ENCODE measurements around the gene HS3ST3B1. TPM values are rescaled to one million over a fixed set of nuclear protein-coding genes. Genes with fewer than 3 reads are reported as not detected.

The HS3ST3B1 gene
- total RNA-seq, 1 experiment from 2014 or later, result 2.4 TPM

DNA sequence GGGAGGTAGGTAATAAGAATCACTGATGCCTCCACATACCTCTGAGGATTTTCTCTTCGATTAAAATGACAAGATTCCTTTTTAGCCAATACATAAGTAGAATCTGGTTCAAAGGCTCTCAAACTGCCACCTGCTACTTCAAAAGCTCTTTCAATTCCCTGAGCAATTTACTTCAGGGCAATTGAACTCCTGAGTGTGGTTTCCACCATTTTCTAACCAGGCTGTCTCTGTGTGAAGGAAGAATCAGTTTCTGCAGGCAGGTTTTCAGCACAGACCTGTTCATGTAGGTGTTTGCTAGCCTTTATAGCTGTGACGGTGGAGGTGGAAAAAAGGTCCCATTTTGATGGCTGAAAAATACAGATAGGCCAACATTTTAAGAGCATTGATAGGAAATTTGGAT lies 18.2 kb upstream of the HS3ST3B1 start (continued):
- TF ChIP-seq FOSL1 (IDR thresholded peaks at IDR 0.05; ENCODE audit: low read depth) (no peak), TCF7L2 (IDR thresholded peaks at IDR 0.05; ENCODE audit: borderline replicate concordance, extremely low read depth, insufficient read depth, insufficient read length) (no peak), ZFX (IDR thresholded peaks at IDR 0.05) (no peak), POLR2A (IDR thresholded peaks at IDR 0.05; ENCODE audit: borderline replicate concordance, extremely low read depth, insufficient read depth, insufficient read length) (no peak)
- TF ChIP-seq, protein P1, sequence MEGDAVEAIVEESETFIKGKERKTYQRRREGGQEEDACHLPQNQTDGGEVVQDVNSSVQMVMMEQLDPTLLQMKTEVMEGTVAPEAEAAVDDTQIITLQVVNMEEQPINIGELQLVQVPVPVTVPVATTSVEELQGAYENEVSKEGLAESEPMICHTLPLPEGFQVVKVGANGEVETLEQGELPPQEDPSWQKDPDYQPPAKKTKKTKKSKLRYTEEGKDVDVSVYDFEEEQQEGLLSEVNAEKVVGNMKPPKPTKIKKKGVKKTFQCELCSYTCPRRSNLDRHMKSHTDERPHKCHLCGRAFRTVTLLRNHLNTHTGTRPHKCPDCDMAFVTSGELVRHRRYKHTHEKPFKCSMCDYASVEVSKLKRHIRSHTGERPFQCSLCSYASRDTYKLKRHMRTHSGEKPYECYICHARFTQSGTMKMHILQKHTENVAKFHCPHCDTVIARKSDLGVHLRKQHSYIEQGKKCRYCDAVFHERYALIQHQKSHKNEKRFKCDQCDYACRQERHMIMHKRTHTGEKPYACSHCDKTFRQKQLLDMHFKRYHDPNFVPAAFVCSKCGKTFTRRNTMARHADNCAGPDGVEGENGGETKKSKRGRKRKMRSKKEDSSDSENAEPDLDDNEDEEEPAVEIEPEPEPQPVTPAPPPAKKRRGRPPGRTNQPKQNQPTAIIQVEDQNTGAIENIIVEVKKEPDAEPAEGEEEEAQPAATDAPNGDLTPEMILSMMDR (IDR thresholded peaks at IDR 0.05 in 2 of 3, conservative IDR thresholded peaks at IDR 0.05 in 1 of 3; ENCODE audit: borderline replicate concordance in 1 of 3, insufficient read depth in 1 of 3, low read depth in 2 of 3, low read length in 2 of 3), result no peak

DNA sequence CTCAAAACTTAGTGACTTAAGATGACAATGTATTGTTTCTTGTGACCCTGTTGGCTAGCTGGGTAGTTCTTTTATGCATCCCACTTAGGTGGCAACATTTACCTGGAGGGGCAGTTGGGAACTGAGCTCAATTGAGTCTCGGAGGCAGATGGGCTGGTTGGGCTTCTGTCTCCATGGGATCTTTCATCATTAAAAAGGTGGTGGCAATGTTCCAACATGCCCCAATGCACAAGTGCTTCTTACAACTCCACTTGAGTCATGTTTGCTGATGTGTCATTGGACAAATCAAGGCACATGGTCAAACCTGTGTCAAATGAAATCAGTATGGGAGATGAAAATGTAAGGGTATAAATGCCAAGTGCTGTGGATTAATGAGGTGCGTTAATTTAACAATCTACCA lies 11.7 kb upstream of the HS3ST3B1 start:
- POLR2A ChIA-PET, result no interaction called here
- intact Hi-C loops (cut with micrococcal nuclease), result no loop called here
- Histone ChIP-seq H2AFZ (ENCODE audit: low read depth, low read length, poor library complexity, severe bottlenecking) (no peak overlapping the region), H4K20me1 (ENCODE audit: insufficient read depth) (no peaks in the 10 kb centered on the region), H3K9ac (ENCODE audit: low read length) (no peak overlapping the region), H3K27ac (ENCODE audit: low read depth, low read length) (no peak overlapping the region), H3K4me1 (ENCODE audit: control insufficient read depth in 1 of 2, insufficient read depth in 2 of 2, low read length in 2 of 2) (no peaks in the 10 kb centered on the region), H3K27me3 (ENCODE audit: insufficient read depth, low read length) (peaks cover 4% of the 10 kb centered on the region; the same call in 1 of the 2 replicates), H3K9me3 (ENCODE audit: control insufficient read depth in 1 of 2, insufficient read depth in 1 of 2, low read depth in 1 of 2, low read length in 2 of 2) (no peaks in the 10 kb centered on the region), H3K4me2 (ENCODE audit: low read length) (no peak overlapping the region), H3K36me3 (ENCODE audit: control insufficient read depth in 1 of 2, insufficient read depth in 2 of 2, low read length in 2 of 2) (no peaks in the 10 kb centered on the region), H3K79me2 (ENCODE audit: insufficient read depth, low read length) (no peaks in the 10 kb centered on the region), H3K9me2 (ENCODE audit: insufficient read depth) (no peaks in the 10 kb centered on the region), H3K4me3 (replicated peaks in 1 of 2; ENCODE audit: low read depth in 1 of 2, low read length in 2 of 2) (no peak overlapping the region)
- DNase-seq (ENCODE audit: low read depth, low spot score) (no peak), ATAC-seq (no peak)
- CTCF ChIA-PET, result no interaction called here
- RAD21 ChIA-PET (ENCODE audit: low non-redundant PET in 1 of 2, low total read pairs in 2 of 2, uncharacterized antibody in 2 of 2, unreplicated experiment in 2 of 2), result no interaction called here
- TF ChIP-seq, protein P2, sequence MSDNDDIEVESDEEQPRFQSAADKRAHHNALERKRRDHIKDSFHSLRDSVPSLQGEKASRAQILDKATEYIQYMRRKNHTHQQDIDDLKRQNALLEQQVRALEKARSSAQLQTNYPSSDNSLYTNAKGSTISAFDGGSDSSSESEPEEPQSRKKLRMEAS (IDR thresholded peaks at IDR 0.05), result no peak
- no peak for TF ChIP-seq ZFX (IDR thresholded peaks at IDR 0.05)
- no peak for TF ChIP-seq EZH2 (IDR thresholded peaks at IDR 0.05)
- no peak for TF ChIP-seq ELF1 (IDR thresholded peaks at IDR 0.05; ENCODE audit: borderline replicate concordance, low read depth)
- TF ChIP-seq SIN3A (IDR thresholded peaks at IDR 0.05; ENCODE audit: low read depth), result no peak
- no peak for TF ChIP-seq POLR2AphosphoS5 (IDR thresholded peaks at IDR 0.05; ENCODE audit: low read depth, low read length)
- no peak for TF ChIP-seq SRF (IDR thresholded peaks at IDR 0.05; ENCODE audit: low read depth)
- no peak for TF ChIP-seq YY1 (IDR thresholded peaks at IDR 0.05; ENCODE audit: extremely low read depth, insufficient replicate concordance, low read depth, low read length)
- BruUV-seq (replicated peaks), result no TSS peak
